ENCODE data around the gene ZNF37A.
"Not testable (repeated sequence)": the region's sequence is repeated elsewhere in the genome, so short reads cannot be mapped to it uniquely, and the experiment has no call there.

The ZNF37A gene

GRCh38 chr10:38070501-38070900 is 23.6 kb upstream of the ZNF37A start:
- H3K4me3 ChIP-seq (ENCODE audit: low read depth, low read length) = no peak overlapping the region
- TF ChIP-seq CTCF (IDR thresholded peaks at IDR 0.05; ENCODE audit: low read depth, low read length, missing control alignments) = no peak
- in situ Hi-C loops (cut with HindIII; ENCODE audit: low sequenced_read_pairs) = no loop called here
- DNase-seq (ENCODE audit: low read depth) = no peak

GRCh38 chr10:38072552-38072951 is 21.6 kb upstream of the ZNF37A start:
- in situ Hi-C loops (cut with HindIII; ENCODE audit: low sequenced_read_pairs) = no loop called here
- no peak overlapping the region for H3K4me3 ChIP-seq (ENCODE audit: low read depth, low read length)
- no peak for DNase-seq (ENCODE audit: low read depth)
- no peak for TF ChIP-seq CTCF (IDR thresholded peaks at IDR 0.05; ENCODE audit: low read depth, low read length, missing control alignments)

DNA sequence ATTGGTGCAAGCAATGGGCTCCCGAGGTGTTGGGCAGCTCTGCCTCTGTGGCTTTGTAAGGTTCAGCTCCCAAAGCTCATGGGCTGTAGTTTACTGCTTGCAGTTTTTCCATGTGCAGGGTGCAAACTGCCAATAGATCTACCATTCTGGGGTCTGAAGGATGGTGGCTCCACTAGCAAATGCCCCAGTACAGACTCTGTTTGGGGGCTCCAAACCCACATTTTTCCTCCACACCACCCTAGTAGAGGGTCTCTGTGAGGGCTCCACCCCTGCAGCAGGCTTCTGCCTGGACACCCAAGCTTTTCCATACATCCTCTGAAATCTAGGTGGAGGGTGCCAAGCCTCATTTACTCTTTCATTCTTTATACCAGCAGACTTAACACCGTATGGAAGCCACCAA is 17.4 kb upstream of the ZNF37A start:
- no peak for TF ChIP-seq CTCF (IDR thresholded peaks at IDR 0.05; ENCODE audit: low read depth, low read length, missing control alignments)
- no peak overlapping the region for H3K4me3 ChIP-seq (ENCODE audit: low read depth, low read length)
- in situ Hi-C loops (cut with HindIII; ENCODE audit: low sequenced_read_pairs) = no loop called here
- DNase-seq (ENCODE audit: low read depth) = no peak

DNA sequence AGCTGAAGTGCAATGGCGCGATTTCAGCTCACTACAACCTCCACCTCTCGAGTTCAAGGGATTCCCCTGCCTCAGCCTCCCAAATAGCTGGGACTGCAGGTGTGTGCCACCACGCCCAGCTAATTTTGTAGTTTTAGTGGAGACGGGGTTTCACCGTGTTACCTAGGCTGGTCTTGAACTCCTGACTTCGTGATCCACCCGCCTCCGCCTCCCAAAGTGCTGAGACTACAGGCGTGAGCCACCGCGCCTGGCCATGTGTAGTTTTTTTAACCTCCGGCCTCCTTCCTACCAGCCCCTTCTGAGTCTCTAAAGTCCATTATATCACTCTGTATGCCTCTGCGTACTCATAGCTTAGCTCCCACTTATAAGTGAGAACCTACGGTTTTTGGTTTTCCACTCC is 819 bp upstream of the ZNF37A start:
- in situ Hi-C loops (cut with HindIII; ENCODE audit: low sequenced_read_pairs); H3K4me3 ChIP-seq (ENCODE audit: low read depth, low read length); DNase-seq (ENCODE audit: low read depth): not testable (repeated sequence)

GRCh38 chr10:38093816-38094157 is 350 bp upstream of the ZNF37A start:
- in situ Hi-C loops (cut with HindIII; ENCODE audit: low sequenced_read_pairs) = no loop called here
- no peak for DNase-seq (ENCODE audit: low read depth)
- peak overlapping the region; percentile 79 for H3K4me3 ChIP-seq (ENCODE audit: low read depth, low read length)
- no peak for TF ChIP-seq CTCF (IDR thresholded peaks at IDR 0.05; ENCODE audit: low read depth, low read length, missing control alignments)

DNA sequence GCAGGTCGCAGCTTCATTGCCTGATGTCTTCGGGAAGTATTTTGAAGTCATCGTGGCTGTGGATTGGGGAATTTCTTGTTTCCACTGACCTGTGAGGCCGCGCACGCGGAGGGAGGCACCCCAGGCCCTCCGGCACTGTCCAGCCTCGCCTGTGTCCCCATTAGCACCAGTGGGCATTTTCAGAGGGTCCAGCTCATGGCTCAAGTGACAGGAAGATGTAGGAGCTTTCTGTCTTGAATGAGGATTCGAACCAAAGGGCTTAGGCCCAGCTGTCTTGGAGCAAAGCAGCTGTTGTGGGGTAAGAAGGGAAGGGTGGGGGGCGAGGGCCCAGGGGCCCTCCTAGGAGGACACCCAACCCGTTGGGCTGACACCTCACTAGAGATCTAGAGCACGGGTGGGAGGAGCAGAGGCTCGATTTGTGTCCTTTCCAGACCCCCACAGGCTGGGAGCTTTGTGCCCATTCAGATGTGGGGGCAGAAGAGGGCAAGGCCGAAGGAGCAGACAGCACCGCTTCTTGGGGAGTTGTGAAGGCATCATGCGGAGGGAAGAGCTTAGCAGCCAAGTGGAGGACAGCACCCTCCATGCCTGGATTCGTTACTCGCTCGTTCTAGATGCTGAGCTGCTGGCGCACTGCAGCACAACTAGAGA is 914 bp downstream of the ZNF37A start:
- in situ Hi-C loops (cut with HindIII; ENCODE audit: low sequenced_read_pairs) = no loop called here
- no peak for DNase-seq (ENCODE audit: low read depth)
- TF ChIP-seq CTCF (IDR thresholded peaks at IDR 0.05; ENCODE audit: low read depth, low read length, missing control alignments) = no peak
- peak overlapping the region; percentile 79 for H3K4me3 ChIP-seq (ENCODE audit: low read depth, low read length)

GRCh38 chr10:38102880-38103279 is 8.7 kb downstream of the ZNF37A start:
- no peak for DNase-seq (ENCODE audit: low read depth)
- no peak overlapping the region for H3K4me3 ChIP-seq (ENCODE audit: low read depth, low read length)
- in situ Hi-C loops (cut with HindIII; ENCODE audit: low sequenced_read_pairs) = no loop called here
- TF ChIP-seq CTCF (IDR thresholded peaks at IDR 0.05; ENCODE audit: low read depth, low read length, missing control alignments) = no peak

Measured in astrocyte of the cerebellum (primary cell).